Glutamatergic neuron (in vitro differentiated cells): Measurements from ENCODE around the gene LEKR1. TPM values are rescaled to one million over a fixed set of nuclear protein-coding genes. Genes with fewer than 3 reads are reported as not detected.

Experiments
- DNase-seq: peaks from one replicate; pipeline ENCODE4 v3.0.0; 2022
- H3K27ac Mint-ChIP-seq: one replicate; pipeline ENCODE4 v1.8.0; 2020; ENCODE audit warnings: mild to moderate bottlenecking, mixed read lengths, inconsistent platforms; ENCODE audit not compliant: unreplicated experiment
- H3K27me3 Mint-ChIP-seq: one replicate; pipeline ENCODE4 v1.8.0; 2020; ENCODE audit warnings: mild to moderate bottlenecking, moderate library complexity, mixed read lengths, inconsistent platforms; ENCODE audit not compliant: unreplicated experiment
- H3K36me3 Mint-ChIP-seq: one replicate; pipeline ENCODE4 v1.8.0; 2020; ENCODE audit warnings: mild to moderate bottlenecking, mixed read lengths, inconsistent platforms; ENCODE audit not compliant: unreplicated experiment
- H3K4me1 Mint-ChIP-seq: one replicate; pipeline ENCODE4 v1.8.0; 2020; ENCODE audit warnings: mild to moderate bottlenecking, low read depth, mixed read lengths, inconsistent platforms; ENCODE audit not compliant: unreplicated experiment
- H3K4me3 Mint-ChIP-seq: one replicate; pipeline ENCODE4 v1.8.0; 2020; ENCODE audit warnings: mild to moderate bottlenecking, mixed read lengths, inconsistent platforms; ENCODE audit not compliant: unreplicated experiment
- H3K9me3 Mint-ChIP-seq: one replicate; pipeline ENCODE4 v1.8.0; 2020; ENCODE audit warnings: mild to moderate bottlenecking, moderate library complexity, mixed read lengths, inconsistent platforms; ENCODE audit not compliant: unreplicated experiment
- CTCF ChIP-seq: fragments of 200-600 bp; sonication (generic); IDR thresholded peaks from one replicate; pipeline ENCODE4 v1.5.0; 2021; ENCODE audit not compliant: partially characterized antibody, unreplicated experiment
- total RNA-seq: library from RNA; stranded (reverse); fragmentation: NEBNext Ultra II Directional; extraction: Animal tissue kit (Norgen Biotek cat#: 25700); gene quantifications from one replicate; pipeline ENCODE4 v1.2.1, GENCODE V29; 2021; ENCODE audit not compliant: unreplicated experiment

The LEKR1 gene
- total RNA-seq, 1 donor from 2014 or later, result 0.56 TPM

DNA sequence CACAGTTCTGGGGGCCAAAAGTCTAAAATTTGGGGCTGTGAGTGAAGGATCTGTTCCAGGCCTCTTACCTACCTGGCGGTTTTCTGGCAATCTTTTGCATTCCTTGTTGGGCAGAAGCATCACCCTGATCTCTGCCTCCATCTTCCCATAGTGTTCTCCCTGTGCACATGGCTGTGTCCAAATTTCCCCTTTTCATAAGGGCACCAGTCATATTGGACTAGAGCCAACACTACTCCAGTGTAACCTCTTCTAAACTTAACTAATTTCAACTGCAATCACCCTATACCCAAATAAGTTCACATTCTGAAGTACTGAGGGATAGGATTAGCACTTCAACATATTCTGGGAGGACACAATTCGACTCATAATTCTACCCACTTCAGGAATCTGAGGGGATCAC is 248.8 kb downstream of the LEKR1 start:
- no peak overlapping the region for H3K4me3 Mint-ChIP-seq
- no peak for TF ChIP-seq CTCF
- H3K4me1 Mint-ChIP-seq, result peaks cover 18% of the 10 kb centered on the region
- peaks cover 3% of the 10 kb centered on the region for H3K9me3 Mint-ChIP-seq
- no peak for DNase-seq
- no peak overlapping the region for H3K27ac Mint-ChIP-seq
- no peaks in the 10 kb centered on the region for H3K36me3 Mint-ChIP-seq
- peaks cover 4% of the 10 kb centered on the region for H3K27me3 Mint-ChIP-seq

- Mint-ChIP-seq H3K9me3 (peaks cover 4% of the 10 kb centered on the region), H3K27me3 (peaks cover 3% of the 10 kb centered on the region), H3K4me3 (no peak overlapping the region), H3K27ac (no peak overlapping the region), H3K4me1 (peaks cover 19% of the 10 kb centered on the region), H3K36me3 (no peaks in the 10 kb centered on the region)
- TF ChIP-seq CTCF, result no peak
- DNase-seq, result no peak
Observed at GRCh38 chr3:157075693-157076420, 249.7 kb downstream of the LEKR1 start.

- no peak for TF ChIP-seq CTCF
- peaks cover 30% of the 10 kb centered on the region for H3K4me1 Mint-ChIP-seq
Observed at GRCh38 chr3:157077565-157077991, 251.4 kb downstream of the LEKR1 start.

DNA sequence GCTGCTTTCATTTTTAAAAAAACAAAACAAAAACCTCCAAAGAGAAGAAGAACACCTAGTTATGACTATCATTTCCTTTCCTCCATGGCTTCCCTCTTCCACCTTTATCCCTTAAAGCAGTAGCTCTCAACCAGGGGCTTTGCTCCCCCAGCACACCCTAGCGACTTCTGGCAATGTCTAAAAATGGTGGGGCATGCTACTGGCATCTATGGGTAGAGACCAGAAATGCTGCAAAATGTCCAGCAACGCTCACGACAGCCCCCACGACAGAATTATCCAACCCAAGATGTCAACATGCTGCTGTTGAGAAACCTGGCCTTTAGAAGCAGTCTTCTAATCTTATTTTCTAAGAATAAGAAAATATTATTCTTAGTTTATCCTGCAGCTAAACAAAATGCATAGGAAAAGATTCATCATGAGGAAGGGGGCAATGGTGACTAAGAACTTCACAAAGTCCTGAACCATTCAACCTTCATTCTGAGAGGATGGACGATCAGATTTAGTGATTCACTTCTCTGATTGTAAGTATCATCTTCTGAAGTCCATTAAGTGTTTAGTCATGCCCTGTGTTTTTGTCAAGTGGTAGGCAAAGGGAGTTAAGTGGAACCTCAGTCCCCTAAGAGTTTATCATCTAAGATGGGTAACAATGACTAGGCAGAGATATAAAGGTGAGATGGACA is 252.1 kb downstream of the LEKR1 start:
- no peak for TF ChIP-seq CTCF
- peaks cover 30% of the 10 kb centered on the region for H3K4me1 Mint-ChIP-seq
- peaks cover 4% of the 10 kb centered on the region for H3K27me3 Mint-ChIP-seq
- no peak overlapping the region for H3K27ac Mint-ChIP-seq
- no peaks in the 10 kb centered on the region for H3K36me3 Mint-ChIP-seq
- no peak overlapping the region for H3K4me3 Mint-ChIP-seq
- H3K9me3 Mint-ChIP-seq, result peaks cover 7% of the 10 kb centered on the region
- DNase-seq, result no peak

More at GRCh38 chr3:157077565-157077991, 251.4 kb downstream of the LEKR1 start:
- Mint-ChIP-seq H3K27ac (no peak overlapping the region), H3K27me3 (peaks cover 4% of the 10 kb centered on the region), H3K4me3 (no peak overlapping the region), H3K36me3 (no peaks in the 10 kb centered on the region), H3K9me3 (peaks cover 7% of the 10 kb centered on the region)
- no peak for DNase-seq

GRCh38 chr3:157078811-157079185 is 252.6 kb downstream of the LEKR1 start:
- H3K9me3 Mint-ChIP-seq, result peaks cover 7% of the 10 kb centered on the region
- H3K4me3 Mint-ChIP-seq, result no peak overlapping the region
- peaks cover 4% of the 10 kb centered on the region for H3K27me3 Mint-ChIP-seq
- no peak overlapping the region for H3K27ac Mint-ChIP-seq
- no peaks in the 10 kb centered on the region for H3K36me3 Mint-ChIP-seq
- peaks cover 30% of the 10 kb centered on the region for H3K4me1 Mint-ChIP-seq
- no peak for DNase-seq
- TF ChIP-seq CTCF, result no peak
